GM23338 (cell line): ENCODE results near the gene CLCN1. TPM values are rescaled to one million over a fixed set of nuclear protein-coding genes. Genes with fewer than 3 reads are reported as not detected.

Source experiments
- ATAC-seq: fragments of 200-7000 bp; cut with Tn5 transposase; 3 replicates; pipeline ENCODE4 v1.9.1; 2020
- DNase-seq: peaks from one replicate; pipeline ENCODE4 v3.0.0-alpha.2; 2015; ENCODE audit warnings: low spot score
- H2AFZ ChIP-seq: fragments of 200-600 bp; sonication (generic); 2 replicates; pipeline ENCODE4 v1.8.0; 2016; ENCODE audit warnings: antibody characterized with exemption, mild to moderate bottlenecking, moderate library complexity
- H3F3A ChIP-seq: fragments of 200-600 bp; sonication (generic); replicated peaks from 2 replicates; pipeline ENCODE4 v1.8.0; 2017; ENCODE audit warnings: antibody characterized with exemption, mixed run types, low read depth
- H3K27ac ChIP-seq: fragments of 200-600 bp; sonication (generic); 2 replicates; pipeline ENCODE4 v1.6.1; 2016; ENCODE audit warnings: low read depth
- H3K27me3 ChIP-seq: fragments of 200-600 bp; sonication (generic); 2 replicates; pipeline ENCODE4 v1.8.0; 2016; ENCODE audit warnings: mild to moderate bottlenecking, mixed run types, moderate library complexity; ENCODE audit not compliant: insufficient read depth
- H3K36me3 ChIP-seq: fragments of 200-600 bp; sonication (generic); 2 replicates; pipeline ENCODE4 v1.8.0; 2016; ENCODE audit warnings: mild to moderate bottlenecking; ENCODE audit not compliant: insufficient read depth
- H3K4me1 ChIP-seq: fragments of 200-600 bp; sonication (generic); 2 replicates; pipeline ENCODE4 v1.8.0; 2016; ENCODE audit warnings: mild to moderate bottlenecking, moderate library complexity; ENCODE audit not compliant: insufficient read depth
- H3K4me2 ChIP-seq: fragments of 200-600 bp; sonication (generic); 2 replicates; pipeline ENCODE4 v1.7.1; 2017; ENCODE audit warnings: mixed run types
- H3K4me3 ChIP-seq: fragments of 200-600 bp; sonication (generic); 2 replicates; pipeline ENCODE4 v1.6.1; 2016; ENCODE audit warnings: mixed run types
- H3K79me2 ChIP-seq: fragments of 200-600 bp; sonication (generic); replicated peaks from 2 replicates; pipeline ENCODE4 v1.8.0; 2017; ENCODE audit warnings: mild to moderate bottlenecking; ENCODE audit not compliant: insufficient read depth
- H3K9me2 ChIP-seq: fragments of 200-600 bp; sonication (generic); 2 replicates; pipeline ENCODE4 v1.8.0; 2017; ENCODE audit not compliant: insufficient read depth
- H4K20me1 ChIP-seq: fragments of 200-600 bp; sonication (generic); replicated peaks from 2 replicates; pipeline ENCODE4 v1.8.0; 2017; ENCODE audit warnings: mild to moderate bottlenecking; ENCODE audit not compliant: insufficient read depth
- H3K27ac Mint-ChIP-seq: 2 replicates; pipeline ENCODE4 v1.8.0; 2020; ENCODE audit warnings: inconsistent platforms, mild to moderate bottlenecking, moderate library complexity, mixed read lengths
- H3K27me3 Mint-ChIP-seq: 3 replicates; pipeline ENCODE4 v1.8.0; 2022; ENCODE audit warnings: low read depth, mild to moderate bottlenecking, moderate library complexity, mixed read lengths, inconsistent platforms; ENCODE audit not compliant: insufficient read depth, poor library complexity
- H3K36me3 Mint-ChIP-seq: 3 replicates; pipeline ENCODE4 v1.8.0; 2021; ENCODE audit warnings: low read depth, mild to moderate bottlenecking, inconsistent platforms, moderate library complexity, mixed read lengths
- H3K4me1 Mint-ChIP-seq: 3 replicates; pipeline ENCODE4 v1.8.0; 2020; ENCODE audit warnings: mild to moderate bottlenecking, inconsistent platforms, mixed read lengths
- H3K4me3 Mint-ChIP-seq: 3 replicates; pipeline ENCODE4 v1.8.0; 2021; ENCODE audit warnings: moderate library complexity, mild to moderate bottlenecking, inconsistent platforms, mixed read lengths
- H3K9me3 Mint-ChIP-seq: 3 replicates; pipeline ENCODE4 v1.8.0; 2020; ENCODE audit warnings: moderate library complexity, mild to moderate bottlenecking, inconsistent platforms, mixed read lengths
- CREB1 ChIP-seq: fragments of 250-450 bp; sonication (Bioruptor Pico); IDR thresholded peaks from 2 replicates; pipeline ENCODE4 v1.5.0; 2020; ENCODE audit warnings: low read depth, mild to moderate bottlenecking, moderate library complexity
- CTCF ChIP-seq, 2 experiments: fragments of 200-600 bp in 1 of 2; sonication (generic) in 1 of 2; conservative IDR thresholded peaks; 2 replicates each; pipeline versions ENCODE4 v1.5.1 to v1.6.1; 2016 to 2017; ENCODE audit warnings: antibody characterized with exemption in 2 of 2, low read depth in 2 of 2, mild to moderate bottlenecking in 2 of 2, moderate library complexity in 1 of 2
- ETS1 ChIP-seq: IDR thresholded peaks from 2 replicates; pipeline ENCODE4 v1.6.1; 2016; ENCODE audit warnings: antibody characterized with exemption
- EZH2phosphoT487 ChIP-seq: fragments of 200-600 bp; sonication (generic); IDR thresholded peaks from one replicate; pipeline ENCODE4 v1.8.1; 2018; ENCODE audit warnings: antibody characterized with exemption; ENCODE audit not compliant: unreplicated experiment
- JUNB ChIP-seq: IDR thresholded peaks from one replicate; pipeline ENCODE4 v1.6.1; 2016; ENCODE audit warnings: antibody characterized with exemption; ENCODE audit not compliant: unreplicated experiment
- NANOG ChIP-seq: IDR thresholded peaks from 2 replicates; pipeline ENCODE4 v1.6.1; 2016; ENCODE audit warnings: antibody characterized with exemption, borderline replicate concordance
- POLR2AphosphoS5 ChIP-seq: IDR thresholded peaks from 2 replicates; pipeline ENCODE4 v1.6.1; 2016; ENCODE audit warnings: antibody characterized with exemption, low read depth
- STAT1 ChIP-seq: IDR thresholded peaks from one replicate; pipeline ENCODE4 v1.6.1; 2016; ENCODE audit warnings: antibody characterized with exemption; ENCODE audit not compliant: unreplicated experiment
- ZNF114 ChIP-seq: fragments of 250-450 bp; sonication (Bioruptor Pico); IDR thresholded peaks from 2 replicates; pipeline ENCODE4 v1.5.0; 2020; ENCODE audit warnings: mild to moderate bottlenecking, moderate library complexity
- ZNF331 ChIP-seq: fragments of 250-450 bp; sonication (Bioruptor Pico); IDR thresholded peaks from 2 replicates; pipeline ENCODE4 v1.5.0; 2020; ENCODE audit warnings: low read depth, mild to moderate bottlenecking, moderate library complexity
- ZNF462 ChIP-seq: fragments of 250-450 bp; sonication (Bioruptor Pico); IDR thresholded peaks from 2 replicates; pipeline ENCODE4 v1.5.0; 2020; ENCODE audit warnings: mild to moderate bottlenecking, moderate library complexity
- polyA plus RNA-seq: library from polyadenylated mRNA; unstranded; fragments of >200 nt; fragmentation: Nextera tagmentation; extraction: Ambion mirVana; gene quantifications from 2 replicates; pipeline ENCODE4 v1.2.1, GENCODE V29; 2016
- total RNA-seq: library from RNA; depleted of rRNA; stranded (reverse); fragments of >200 nt; shearing (Covaris generic); gene quantifications from 2 replicates; pipeline ENCODE4 v1.2.3, GENCODE V29; 2014

Gene CLCN1
- total and polyA plus RNA-seq, 2 experiments from 2014 or later, result 0.38 to 0.48 TPM

GRCh38 chr7:143321242-143321641 lies 5.3 kb downstream of the CLCN1 start (continued):
- peak in 1 of 2 experiments; percentile 47; a peak in 2 of 4 replicates for TF ChIP-seq CTCF (conservative IDR thresholded peaks at IDR 0.05; ENCODE audit: low read depth in 2 of 2)
- TF ChIP-seq STAT1, result no peak

- Mint-ChIP-seq H3K4me3 (no peak overlapping the region), H3K36me3 (no peaks in the 10 kb centered on the region; the same call in 2 of the 3 replicates), H3K27me3 (peaks cover 15% of the 10 kb centered on the region), H3K4me1 (peaks cover 29% of the 10 kb centered on the region), H3K9me3 (no peaks in the 10 kb centered on the region; the same call in 2 of the 3 replicates), H3K27ac (no peak overlapping the region)
- ATAC-seq (peak; percentile 34), DNase-seq (no peak)
- H3K4me1 ChIP-seq, result peaks cover 24% of the 10 kb centered on the region
- H3F3A ChIP-seq, result no peaks in the 10 kb centered on the region
- no peak overlapping the region for H3K4me3 ChIP-seq
- no peaks in the 10 kb centered on the region for H3K9me2 ChIP-seq
- H3K4me2 ChIP-seq, result no peak overlapping the region
- H2AFZ ChIP-seq, result no peak overlapping the region
- no peaks in the 10 kb centered on the region for H4K20me1 ChIP-seq
- no peaks in the 10 kb centered on the region for H3K27me3 ChIP-seq
- no peak overlapping the region for H3K27ac ChIP-seq
- H3K36me3 ChIP-seq, result no peaks in the 10 kb centered on the region
- no peaks in the 10 kb centered on the region for H3K79me2 ChIP-seq
- no peak for TF ChIP-seq EZH2phosphoT487
- no peak for TF ChIP-seq STAT1
- TF ChIP-seq POLR2AphosphoS5, result no peak
- TF ChIP-seq ETS1, result no peak
- no peak for TF ChIP-seq ZNF462 (CRISPR knock-in tag)
- peak; percentile 14 to 68; a peak in 2 of 4 replicates for TF ChIP-seq CTCF (conservative IDR thresholded peaks at IDR 0.05; ENCODE audit: low read depth in 2 of 2)
- TF ChIP-seq NANOG, result no peak
- no peak for TF ChIP-seq JUNB
- TF ChIP-seq CREB1, result no peak
- no peak for TF ChIP-seq ZNF114 (CRISPR knock-in tag)
- no peak for TF ChIP-seq ZNF331 (CRISPR knock-in tag)
These were observed 5.8 kb downstream of the CLCN1 start for GRCh38 chr7:143321734-143322133.
